Central memory CD4-positive, alpha-beta T cell (primary cell): ENCODE measurements around the gene PTCSC3.

Experiments
- DNase-seq: peaks from one replicate; pipeline ENCODE4 v3.0.0; 2022
- total RNA-seq, 3 experiments: gene quantifications; one replicate each; lab custom pipeline; 2026; lab: John Stamatoyannopoulos, UW

PTCSC3 gene
- 0 reads per million in 3 experiments for total RNA-seq

DNA sequence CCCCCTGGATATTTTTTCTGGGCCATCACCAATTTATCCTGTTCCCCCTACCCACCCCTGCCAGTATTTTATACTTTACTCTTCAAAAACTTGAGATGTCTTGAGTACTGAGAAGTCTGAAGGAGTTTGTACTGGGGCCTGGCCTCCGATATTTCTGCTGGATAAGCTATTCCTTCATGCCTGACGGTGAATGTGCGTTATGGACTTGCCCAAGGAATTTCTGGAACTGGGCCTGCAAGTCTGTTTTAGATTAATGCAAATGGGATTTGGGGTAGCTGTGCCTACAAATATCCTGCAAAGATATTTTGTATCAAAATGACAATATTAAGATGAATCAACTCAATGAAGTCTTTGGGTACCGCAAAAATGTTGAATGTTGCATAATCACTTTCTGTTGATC is at the start of gene PTCSC3:
Gene PTCSC3 (minus strand): TSS at position 199 of the 400 bp plus-strand sequence.
- no peak for DNase-seq

DNA sequence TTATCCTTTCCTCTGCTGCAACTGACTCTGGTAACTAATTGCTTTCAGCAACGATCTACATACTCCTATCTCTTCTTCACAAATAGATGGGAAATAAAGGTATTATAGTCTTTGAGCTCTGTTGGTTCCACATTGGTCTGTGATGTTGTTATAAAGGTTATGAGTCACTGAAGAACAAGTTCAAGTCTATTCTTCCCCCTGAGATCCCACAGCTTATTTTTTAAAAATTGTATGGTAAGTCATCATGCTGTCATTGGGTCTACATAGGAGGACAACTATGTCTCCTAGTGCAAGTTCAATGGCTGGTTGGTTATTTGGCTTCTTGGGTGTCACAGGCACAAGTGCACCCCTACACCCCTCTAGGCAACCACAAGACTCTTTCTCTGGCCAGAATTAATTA is 49.6 kb upstream of the PTCSC3 start:
- DNase-seq: no peak

DNA sequence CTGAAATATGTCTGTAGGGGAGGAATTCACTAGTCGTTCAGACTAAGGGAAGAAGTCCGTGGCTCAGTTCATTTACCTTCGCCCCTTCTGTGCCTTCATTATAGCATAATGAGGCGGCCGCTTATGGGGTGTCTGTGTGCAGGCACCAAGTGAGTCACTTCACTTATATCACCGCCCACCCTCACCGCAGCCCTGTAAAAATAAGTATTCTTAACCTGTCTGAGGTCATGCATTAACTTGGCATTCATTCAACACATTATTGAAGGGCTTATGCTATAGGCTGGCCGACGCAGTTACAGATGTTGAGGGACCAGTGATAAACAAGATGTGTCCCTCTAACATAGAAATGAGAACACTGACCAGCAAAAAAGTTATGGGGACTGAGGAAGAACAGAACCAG is 47.7 kb upstream of the PTCSC3 start:
- DNase-seq: no peak

DNA sequence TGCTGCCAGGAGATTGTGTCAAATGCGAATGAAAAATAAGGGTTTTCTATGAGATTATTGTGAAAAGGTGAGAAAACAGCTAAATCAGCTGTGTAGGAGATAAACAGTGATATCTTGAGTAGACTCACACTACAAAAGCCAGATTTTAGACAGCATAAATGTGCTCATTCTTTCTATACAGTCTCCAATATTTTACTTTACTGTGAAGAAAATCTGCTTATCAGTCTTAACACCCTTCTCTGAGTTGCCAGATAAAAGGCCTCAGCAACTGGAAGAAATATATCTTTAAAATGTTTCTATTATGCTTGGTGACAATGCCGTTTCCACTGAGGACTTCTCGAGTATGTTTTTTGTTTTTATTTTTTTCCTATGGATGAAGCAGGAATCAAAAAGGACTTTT is 47.0 kb upstream of the PTCSC3 start:
- DNase-seq: no peak

DNA sequence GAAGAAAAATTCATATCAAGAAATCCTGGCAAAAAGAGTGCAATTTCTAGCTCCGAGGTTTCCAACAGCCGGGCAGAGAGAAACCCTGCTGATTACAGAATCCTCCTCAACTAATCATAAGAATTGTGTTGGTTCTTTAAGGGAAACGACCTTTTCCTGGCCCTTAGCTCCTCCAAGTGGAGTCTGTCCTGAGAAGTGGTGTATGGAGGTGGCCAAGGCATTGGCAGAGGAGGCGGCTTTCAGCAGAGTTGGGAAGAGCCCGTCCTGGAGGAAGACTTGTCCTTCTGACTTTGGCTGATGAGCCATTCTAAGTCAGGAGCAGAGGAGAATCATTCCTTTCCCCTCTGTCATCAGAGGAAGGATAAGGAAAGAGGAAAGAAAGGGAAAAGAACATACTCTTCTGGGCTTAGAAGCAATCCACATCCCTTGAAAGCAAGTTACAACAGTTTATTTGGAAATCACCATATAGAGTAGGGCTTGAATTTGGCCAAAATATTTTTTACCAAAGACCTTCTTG is 46.5 kb upstream of the PTCSC3 start:
- no peak for DNase-seq

DNA sequence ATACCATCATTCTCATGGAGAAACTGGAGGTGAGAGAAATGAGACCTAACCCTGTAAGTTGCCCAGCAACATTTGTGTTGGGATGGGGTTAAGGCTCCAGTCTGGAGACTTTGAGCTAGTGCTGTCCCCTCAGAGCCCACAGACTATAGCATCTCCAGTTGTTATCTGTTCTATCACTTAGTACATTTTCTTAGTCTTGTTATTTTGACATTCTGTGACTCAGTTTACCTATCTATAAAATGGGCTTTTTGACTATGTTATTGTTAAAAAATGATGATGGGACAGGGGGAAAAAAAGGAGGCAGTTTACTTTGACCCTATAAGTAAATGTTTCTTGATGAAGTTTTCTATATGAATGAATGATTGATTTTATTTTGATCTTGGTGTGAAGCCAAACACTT is 45.8 kb upstream of the PTCSC3 start:
- no peak for DNase-seq

DNA sequence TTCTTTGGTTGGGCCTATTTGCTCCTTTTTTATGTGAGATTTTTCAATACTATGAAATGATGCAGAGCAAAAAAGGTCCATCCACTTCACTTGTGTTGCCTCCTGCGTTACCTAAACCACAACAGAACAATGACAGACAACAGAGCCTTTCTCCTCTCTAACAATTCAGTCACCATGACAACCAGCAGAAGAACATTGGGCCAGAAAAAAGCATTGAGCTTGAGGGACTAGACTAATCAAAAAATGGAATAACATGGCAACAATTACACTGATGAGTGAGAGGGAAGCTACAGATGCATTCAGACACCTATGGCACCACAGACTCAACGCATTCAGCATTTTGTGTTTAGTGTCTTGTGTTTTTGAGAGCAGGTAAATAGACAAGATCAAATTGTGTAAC is 44.6 kb upstream of the PTCSC3 start:
- no peak for DNase-seq

DNA sequence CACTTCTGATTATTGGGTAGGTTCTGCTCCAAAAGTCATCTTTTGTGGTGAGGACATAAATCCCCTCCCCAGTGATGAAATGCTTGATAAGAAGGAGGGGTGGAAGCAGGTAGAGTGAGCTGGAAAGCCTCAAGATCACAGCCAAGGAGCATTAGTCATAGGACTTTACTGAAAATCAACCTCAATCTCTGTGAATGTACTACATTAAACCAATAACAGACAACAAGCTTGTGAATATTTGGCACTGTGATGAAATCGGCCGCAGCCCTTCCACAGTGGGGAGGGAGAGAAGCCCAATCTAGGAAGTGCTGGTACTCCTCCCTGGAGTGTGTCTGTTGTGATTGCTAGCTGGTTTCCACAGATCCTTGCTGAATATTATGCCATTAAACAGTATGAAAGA is 41.2 kb upstream of the PTCSC3 start:
- DNase-seq: no peak

DNA sequence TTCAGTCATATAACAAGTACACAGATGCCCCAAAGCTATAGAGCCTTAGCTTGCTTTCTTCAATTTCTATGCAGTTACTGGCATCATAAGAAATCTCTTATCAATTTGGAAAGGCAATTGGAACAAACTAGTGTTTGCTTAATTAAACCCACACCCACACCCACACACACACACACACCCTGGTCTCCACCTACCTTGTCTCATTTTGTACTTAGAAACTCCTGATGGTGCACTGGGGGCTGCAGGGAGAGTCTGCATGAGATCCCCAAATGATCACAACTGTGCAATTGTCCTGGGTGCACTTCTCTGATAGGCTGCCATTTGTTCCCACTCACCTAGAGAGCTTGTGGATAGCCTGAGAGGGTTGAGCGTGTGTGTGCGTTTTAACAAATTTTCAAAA is 40.5 kb upstream of the PTCSC3 start:
- DNase-seq: no peak

DNA sequence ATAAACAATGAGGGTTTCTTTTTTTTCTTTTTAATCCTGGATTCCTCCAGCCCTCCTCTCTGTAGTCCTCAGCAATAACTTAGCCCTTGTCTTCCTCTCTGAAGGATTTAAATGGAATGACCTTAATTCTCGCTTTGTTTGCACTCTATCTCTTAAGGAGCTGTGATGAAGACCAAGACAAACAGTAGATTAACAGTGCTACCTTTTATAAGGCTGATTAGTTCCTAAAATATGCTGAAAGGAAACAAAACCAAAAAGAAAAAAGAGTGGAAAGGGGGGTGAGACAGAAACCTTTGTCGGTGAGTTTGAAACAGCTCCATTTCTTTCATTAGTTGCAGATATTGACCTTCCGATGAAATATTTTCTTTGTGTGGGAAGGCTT is 38.7 kb upstream of the PTCSC3 start:
- no peak for DNase-seq

DNA sequence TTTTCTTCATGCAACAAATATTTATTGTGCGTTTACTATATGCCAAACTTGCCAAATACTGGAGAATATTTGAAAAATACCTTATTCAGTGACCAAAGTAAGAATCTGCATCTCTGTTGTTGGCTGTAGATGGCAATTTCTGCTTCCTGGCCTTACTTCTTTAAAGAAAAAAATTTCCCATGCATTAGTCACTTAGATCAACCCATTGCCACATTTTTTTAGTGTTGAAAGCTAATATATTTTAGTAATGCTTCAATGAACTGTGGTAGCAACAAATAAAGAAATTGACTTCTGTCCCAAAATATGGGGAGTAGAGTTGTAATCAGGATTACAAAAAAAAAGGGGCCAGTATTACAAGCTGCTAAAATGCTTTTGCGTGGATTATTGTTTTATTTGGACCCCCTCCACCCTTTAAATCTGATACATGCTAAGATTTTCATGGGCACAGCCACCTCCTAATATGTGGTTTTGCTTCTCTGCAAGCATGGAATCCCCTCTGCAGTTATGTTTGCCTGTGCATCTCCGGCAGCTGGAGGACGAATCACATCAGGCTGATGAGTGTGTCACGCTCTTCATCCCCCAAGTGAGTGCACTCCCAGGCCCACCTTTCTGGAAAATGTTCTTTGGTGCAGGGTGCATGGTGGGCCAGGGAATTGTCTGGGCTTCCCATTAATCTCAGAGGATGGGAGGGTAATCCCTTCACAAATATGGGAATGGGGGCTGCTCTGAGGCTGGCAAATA is 38.1 kb upstream of the PTCSC3 start:
- no peak for DNase-seq

DNA sequence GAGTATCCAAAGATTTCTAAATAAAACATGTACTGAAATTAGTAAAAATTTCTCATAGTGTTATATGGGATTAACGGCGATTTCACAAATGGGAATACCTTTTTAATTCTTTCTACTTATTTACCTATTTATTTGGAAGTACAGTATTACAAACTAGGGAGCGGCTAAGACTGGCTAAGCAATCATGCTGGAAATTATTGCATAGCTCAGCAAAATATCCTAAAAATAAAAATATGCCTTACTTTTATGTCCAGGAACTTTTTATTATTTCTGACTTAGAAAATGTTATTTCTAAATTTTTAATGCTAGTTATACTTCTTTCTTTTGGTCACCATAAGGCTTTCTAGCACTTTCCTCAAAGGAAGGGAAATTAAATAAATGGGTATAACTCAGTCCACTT is 36.5 kb upstream of the PTCSC3 start:
- no peak for DNase-seq

DNA sequence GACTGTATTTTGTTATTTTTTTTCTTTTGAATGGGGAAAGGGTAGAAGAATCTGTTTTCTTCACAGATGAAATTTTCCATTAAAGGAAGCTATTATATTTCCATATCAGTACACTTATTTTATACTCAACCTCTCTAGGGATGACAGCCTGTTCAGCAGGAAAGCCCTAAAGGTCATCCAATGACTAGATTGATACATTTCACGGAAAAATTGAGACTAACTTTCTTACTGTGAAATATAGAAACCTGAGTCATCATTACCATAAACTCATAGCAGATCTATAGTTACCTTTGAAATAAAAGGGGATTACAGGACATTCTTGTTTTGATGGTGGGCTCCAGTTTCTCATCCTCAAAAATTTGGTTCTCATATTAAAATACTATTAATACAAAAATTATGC is 36.1 kb upstream of the PTCSC3 start:
- DNase-seq: no peak

DNA sequence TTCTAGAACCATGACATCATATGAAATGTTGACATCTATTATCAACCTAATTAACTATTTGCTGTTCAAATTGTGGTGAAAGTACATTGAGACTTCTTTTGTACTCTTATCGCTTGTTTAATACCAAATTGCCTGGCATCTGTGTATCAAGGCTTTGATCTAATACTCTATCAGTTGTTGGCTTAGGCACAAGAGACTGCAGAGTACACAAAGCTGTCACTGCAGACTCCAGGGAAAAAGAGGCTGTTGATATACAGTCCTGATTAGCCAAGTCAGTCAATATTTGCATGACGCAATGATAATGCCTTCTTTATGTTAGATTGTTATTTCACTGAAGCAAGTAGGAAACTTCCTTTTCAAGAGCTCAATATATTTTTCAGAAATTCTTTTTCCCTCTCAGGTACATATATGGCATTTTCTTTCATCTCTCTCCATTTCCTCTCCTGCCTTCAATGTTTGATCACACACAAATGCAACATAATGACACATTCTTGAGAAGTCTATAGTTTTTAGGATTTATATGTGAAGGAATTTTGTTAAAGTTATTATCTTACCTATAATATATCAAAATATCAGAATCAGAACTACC is 32.3 kb upstream of the PTCSC3 start:
- DNase-seq: no peak

DNA sequence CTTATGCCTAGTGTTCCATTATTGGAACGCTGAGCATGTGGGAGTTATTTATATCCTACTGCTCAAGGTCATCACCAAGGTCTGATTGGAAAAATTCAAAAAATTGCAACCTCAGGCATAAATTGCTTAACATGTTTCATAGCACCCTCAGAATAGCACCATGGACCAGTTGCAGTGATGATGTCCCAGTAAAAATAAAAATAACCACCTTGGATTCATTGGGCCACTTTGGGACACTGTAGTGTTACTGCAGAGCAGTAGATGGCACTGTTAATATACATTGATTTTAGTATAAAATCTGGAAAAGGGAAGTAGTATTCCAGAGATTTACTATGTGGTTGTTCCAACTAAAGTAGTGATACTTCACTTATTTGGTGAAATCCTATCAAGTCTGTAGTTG is 31.0 kb upstream of the PTCSC3 start:
- DNase-seq: no peak

DNA sequence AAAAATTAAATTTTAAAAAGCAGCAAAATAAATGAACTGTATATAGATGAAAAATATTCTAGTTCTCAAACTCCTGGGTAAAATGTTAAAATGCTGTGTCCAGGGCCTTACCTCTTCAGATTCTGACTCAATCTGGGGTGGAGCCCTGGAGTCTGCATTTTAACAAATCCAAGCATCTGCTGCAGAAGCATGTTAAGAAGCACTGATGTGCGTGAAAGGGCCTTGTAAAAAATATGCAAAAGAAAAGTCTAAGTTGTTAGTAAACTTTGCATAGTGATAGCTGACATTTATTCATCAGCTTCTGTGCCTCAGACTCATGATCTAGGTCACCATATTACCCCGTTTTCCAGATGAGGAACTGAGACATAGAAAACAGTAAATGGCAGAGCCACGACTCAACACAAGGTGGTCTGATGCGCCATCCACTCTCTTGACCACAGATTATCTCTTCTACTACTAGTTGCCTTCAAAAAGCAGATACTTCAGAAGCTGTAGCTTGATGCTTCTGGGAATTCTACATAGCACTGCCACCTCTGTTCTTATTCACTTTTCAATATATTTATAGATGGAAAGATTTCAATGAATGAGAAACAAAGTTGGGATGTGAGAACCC is 28.0 kb upstream of the PTCSC3 start:
- DNase-seq: no peak

DNA sequence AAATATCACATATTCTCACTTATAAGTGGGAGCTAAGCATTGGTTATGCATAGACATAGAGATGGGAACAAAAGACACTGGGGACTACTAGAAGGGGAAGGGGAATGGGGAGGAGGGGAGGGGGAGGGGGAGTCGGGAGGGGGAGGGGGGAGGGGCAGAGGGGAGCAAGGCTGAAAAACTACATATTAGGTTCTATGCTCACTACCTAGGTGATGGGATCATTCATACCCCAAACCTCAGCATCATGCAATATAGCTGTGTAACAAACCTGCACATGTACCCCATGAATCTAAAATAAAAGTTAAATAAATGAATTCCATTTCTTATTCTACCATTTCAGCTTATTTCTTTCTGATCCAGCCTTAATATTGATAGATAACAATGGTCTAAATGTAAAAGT is 21.9 kb upstream of the PTCSC3 start:
- no peak for DNase-seq

DNA sequence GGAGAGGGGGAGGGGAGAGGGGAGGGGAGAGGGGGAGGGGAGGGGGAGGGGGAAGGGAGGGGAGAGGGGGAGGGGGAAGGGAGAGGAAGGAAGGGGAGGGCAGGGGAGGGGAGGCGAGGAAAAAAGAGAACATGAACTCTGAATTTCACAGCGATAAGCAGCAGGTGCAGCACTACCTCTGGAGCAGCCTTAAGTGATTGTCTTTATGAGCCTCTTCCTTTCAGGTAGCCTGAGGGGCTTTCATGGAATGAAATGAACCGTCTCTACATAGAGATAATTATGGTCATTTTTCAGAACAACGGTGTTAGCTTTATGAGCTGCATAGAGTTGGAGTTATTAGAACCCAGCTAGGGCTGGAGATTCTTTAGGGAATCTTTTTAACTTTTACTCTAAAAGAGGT is 18.1 kb upstream of the PTCSC3 start:
- no peak for DNase-seq

DNA sequence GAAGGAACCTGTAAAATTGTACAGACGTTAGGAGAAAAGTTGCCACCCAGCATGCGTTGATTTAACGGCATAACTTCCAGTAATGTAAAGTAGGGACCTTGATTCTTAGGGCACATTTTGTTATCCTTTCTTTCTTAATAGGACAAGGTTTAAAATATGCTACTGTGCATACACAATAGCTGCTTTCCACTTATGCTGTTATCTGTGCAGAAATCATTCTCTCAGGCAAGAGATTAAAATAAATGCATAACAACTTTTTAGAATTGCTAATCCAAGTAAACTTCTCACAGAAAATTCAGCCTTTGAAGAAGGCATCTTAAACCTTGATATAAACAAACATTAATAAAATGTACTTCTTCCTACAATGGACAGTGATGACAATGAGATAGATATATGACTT is 16.0 kb upstream of the PTCSC3 start:
- no peak for DNase-seq

DNA sequence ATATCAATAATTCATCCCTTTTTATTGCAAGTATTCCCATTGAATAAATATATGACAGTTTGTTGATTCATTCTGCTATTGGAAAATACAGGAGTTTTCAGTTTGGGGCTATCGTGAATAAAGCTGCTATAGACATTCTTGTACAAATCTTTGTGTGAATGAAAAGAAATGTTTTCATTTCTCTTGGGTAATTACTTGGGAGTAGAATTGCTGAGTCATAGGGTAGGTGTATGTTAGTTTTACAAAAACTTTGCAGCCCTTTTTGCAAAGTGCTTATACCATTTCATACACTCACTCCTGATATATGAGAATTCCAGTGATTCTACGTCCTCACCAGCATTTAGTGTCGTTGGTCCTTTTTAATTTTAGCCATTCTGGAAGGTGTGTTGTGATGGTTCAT is 6.9 kb upstream of the PTCSC3 start:
- DNase-seq: no peak

DNA sequence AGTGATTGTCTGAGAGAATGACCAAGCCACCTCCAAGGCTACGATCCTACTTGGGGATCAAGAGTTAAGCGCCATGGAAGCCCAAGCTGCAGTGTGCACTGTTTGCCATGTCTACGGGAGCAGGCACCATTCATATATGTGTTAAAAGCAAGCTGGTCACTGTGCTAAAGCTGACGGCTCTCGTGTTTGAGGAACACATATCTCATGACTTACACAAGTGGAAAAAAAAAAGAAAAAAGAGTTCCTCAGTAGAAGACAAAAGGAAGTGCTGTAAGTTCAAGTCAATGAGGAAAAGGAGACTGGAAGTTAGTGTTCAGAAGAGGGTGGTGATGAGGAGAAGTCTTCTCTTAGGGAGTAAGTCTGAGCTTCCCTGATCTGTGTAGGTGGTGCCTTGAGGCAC is 4.9 kb upstream of the PTCSC3 start:
- no peak for DNase-seq

DNA sequence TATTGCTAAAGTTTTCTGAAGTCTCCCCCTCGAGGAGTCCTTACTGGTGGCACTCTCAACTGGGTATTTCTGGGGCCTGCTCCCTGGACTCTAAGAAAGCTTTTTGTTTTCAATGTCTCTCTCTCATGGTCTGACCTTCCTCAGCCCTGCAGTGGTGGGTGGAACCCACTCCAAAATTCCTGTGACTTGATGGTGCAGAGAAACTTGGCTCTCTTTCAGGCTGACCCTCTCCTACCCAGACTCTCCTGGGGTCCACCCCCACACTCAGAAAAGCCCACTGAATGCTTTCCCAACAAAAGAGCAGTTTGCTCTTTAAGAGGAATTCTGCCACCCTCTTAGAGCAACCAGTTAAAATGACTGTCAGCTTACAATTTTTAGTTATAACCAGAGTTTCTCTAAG is 967 bp upstream of the PTCSC3 start:
- DNase-seq: no peak

DNA sequence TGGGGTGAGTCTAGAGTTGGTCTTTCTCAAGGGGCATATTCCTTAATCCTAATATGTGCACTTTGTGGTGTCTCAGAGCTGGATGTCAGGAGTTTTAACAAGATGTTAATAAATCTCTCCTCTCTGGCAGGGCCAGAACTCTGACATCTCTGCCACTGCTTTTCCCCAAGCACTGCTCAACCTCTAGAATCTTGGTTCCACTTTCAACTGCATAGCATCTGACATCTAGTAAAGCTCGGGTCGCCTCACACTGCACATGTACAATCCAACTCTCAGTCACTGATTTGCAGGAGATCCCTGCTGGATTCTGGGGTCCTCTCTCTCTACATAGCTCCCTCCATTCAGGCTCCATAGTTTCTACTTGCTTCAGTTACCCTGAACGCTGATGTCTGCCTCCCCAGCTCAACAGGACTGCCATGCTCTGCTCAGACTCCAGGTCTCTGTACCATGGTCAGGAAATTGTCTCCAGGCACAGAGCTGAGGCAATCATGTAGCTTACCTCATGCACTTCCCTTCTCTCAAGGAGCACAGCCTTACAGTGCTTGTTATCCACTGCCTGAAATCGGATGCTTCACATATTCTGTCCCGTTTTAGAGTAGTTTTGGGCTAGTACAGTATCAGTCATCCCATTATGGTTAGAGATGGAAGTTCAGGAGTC is 1.6 kb downstream of the PTCSC3 start:
- DNase-seq: no peak

DNA sequence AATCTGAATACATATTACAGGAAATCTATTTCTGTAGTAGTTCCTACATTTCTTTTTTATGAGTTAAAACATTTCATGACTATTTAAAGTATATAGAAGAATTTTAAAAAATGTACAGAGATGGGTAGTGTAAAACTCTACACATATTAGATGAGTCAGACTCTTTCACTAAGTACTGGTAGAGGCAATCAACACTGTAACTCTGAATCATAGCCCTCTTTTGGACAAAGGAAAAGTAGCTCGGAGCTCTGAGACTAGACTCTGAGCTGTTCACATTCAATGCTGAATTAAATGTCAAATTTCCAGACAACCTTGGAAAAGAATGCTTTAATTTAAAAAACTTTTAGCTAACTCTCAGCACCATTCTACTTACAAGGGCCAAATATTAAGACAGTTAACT is 3.4 kb downstream of the PTCSC3 start:
- DNase-seq: no peak
